Measurements from ENCODE around the gene SLC35F1.

SLC35F1 gene

DNA sequence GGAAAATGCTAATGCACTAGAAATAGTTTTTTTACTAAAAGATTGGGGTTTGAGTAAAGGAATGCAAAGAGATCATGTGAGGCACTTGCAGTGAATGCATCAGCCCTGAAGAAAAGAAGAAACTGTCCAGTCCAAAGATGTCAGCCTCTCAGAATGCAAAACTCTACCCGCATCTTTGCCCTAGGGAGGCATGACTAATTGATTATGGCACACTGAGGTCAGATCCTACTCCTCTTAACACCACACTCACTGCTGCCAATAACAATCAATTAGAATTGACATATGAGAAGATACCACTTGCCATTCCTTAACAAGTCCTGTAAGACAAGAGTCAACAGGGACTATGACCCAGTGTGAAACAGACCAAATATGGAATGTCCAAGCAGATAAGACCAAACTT, 378.7 kb downstream of the SLC35F1 start:
- no peak for DNase-seq

DNA sequence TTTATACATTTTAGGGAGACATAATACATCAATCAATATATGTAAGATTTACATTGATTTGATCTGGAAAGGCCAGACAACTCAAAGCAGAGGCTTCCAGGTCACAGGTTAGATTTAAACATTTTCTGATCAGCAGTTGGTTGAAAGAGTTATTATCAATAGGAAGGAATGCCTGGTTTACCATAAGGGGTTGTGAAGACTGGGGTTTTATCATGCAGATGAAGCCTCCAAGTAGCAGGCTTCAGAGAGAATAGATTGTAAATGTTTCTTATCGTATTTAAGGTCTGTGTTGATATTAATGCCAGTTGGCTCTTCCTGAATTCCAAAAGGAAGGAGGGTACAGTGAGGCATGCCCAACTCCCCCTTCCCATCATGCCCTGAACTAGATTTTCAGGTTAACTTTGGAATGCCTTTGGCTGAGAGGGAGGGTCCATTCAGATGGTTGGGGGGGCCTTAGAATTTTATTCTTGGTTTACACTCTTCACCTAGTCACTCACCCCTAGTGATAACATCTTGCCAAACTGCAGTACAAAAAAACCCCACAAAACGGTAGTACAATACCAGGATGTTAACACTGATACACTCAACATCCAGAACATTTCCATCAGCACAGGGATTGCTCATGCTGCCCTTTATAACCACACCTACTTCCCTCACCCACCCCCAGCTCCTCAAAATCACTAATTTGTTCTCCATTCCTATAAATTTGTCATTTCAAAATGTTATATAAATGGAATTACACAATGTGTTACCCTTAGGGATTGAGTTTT, 381.5 kb downstream of the SLC35F1 start:
- DNase-seq: no peak

GRCh38 chr6:118292558-118292957, 385.5 kb downstream of the SLC35F1 start:
- DNase-seq: no peak

GRCh38 chr6:118294906-118295305, 387.8 kb downstream of the SLC35F1 start:
- DNase-seq: no peak

GRCh38 chr6:118295336-118295735, 388.3 kb downstream of the SLC35F1 start:
- DNase-seq: no peak

DNA sequence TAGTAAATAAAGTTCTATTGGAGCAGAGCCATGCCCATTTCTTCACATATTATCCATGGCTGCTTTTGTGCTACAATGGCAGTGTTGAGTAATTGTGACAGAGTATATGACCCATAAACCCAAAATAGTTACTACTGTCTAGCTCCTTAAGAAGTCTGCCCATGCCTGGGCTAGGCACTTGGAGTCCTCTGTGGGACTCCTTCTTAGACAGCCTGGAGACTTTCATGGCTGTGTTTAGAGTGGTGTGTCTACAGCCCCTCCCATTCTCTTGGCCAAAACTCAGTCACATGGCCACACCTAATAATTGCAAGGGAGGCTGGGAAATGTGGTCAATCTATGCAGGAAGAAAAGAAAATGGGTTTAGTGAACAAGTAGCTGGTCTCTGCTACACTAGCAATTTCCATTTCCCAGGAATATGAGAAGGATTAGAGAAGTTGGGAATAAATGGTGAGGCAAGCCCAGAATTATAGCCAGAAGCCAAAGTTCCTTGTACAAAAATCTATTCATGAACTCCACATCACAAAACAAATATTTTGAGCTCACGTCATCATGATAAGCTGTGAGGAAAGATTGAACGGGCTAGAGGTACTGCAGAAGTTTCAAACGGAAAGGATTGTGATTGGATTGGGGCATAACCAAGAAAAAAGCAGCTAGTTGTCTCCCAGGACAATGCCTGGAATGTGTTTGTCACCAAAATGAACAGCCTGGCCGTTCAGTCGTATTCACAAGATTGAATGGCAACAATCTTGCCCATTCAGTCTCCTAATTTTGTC, 389.3 kb downstream of the SLC35F1 start:
- no peak for DNase-seq

GRCh38 chr6:118297821-118298220, 390.8 kb downstream of the SLC35F1 start:
- DNase-seq: no peak

- no peak for DNase-seq
Observed at GRCh38 chr6:118298476-118299427, 391.7 kb downstream of the SLC35F1 start.

GRCh38 chr6:118299457-118299856, 392.4 kb downstream of the SLC35F1 start:
- DNase-seq: no peak

- no peak for DNase-seq
Observed at GRCh38 chr6:118304321-118304720, 397.3 kb downstream of the SLC35F1 start.

DNA sequence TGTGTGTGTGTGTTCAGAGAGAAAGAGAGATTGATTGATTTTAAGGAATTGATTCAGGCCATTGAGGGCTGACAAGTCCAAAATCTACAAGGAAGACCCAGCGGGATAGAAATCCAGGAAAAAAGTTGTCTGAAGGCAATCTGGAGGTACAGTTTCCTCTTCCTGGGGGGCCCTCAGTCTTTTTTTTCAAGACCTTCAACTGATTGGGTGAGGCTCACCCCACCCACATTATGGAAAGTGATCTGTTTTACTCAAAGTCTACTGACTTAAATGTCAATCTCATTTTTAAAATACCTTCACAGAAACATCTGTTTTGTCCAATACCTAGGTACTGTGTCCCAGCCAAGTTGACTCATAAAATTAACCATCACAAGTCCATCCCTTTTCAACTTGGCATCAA, 398.0 kb downstream of the SLC35F1 start:
- no peak for DNase-seq

DNA sequence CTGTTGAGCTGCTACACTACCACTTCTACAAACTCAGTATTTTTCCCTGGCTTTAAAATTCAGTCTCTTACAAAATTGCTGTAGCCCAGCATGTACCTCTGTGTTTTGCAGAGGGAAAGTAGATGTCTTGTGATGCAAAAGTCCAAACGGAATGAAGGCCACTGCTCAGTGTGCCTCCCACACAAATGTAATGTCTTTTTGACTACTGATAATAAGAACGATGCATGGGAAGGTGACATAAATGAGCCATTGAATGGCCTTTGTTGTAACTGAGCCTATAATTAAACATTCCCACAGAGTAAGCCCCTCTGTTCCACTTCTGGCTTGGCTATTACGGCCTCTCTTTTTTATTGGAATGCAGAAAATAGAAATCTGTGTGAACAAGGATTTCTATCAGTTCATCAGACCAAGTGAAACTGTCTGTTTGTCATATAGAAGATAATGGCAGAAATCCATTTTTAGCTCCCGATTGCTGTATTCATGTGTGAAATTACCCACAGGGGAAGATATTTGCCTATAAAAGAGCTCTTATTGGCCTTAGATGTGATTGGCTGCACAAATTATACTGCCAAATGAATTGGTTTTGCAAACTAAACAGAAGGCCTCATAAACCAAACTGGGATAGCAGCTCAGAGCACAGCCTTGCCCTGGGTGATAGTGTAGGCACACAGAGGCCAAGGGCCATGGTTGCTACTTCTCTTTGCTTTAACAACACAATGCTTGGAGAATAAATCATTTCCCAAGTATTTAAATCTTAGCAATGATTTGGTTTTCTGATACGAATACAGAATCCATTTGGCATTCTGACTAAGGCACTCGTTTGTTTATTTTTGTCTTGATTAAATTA, 399.6 kb downstream of the SLC35F1 start:
- DNase-seq: no peak

DNA sequence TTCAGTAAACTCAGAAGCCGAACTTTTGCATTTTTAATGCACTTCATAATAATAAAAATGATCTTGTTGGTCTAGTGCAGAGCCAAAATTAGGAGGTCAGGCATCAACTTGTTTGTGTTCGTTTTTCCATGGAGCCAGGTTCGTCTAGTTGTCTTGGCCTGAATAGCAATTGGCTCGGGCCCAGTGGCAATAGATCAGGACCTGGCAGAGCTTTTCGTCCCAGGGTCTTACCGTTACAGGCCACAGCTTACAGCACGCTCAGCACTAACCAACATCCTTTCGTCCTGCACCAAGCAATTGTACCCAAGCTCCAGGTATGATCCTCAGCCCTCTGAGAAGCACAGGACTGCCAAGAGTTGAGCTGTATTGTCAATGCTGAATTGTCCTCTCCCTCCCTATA, 400.5 kb downstream of the SLC35F1 start:
- DNase-seq: no peak

- DNase-seq: no peak
Observed at GRCh38 chr6:118309337-118310093, 402.5 kb downstream of the SLC35F1 start.

DNA sequence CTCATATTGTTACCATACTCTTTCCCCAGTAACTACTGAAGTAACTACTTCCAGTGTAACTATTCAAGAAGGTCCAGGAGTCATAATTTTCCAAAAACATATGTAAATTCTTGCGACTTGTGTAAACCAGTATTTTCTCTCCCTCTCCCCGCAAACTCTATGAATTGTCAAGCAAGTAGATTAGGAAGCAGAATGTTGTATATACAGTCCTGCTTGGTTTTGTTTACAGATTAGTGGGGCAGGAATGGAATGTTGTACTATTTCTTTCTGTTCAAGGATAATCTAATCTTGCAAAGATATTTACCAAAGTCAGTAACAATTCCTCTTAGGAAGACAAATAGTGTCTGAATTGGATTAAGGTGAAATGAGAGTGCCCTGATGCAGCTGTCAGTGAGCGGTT, 406.1 kb downstream of the SLC35F1 start:
- DNase-seq: no peak

DNA sequence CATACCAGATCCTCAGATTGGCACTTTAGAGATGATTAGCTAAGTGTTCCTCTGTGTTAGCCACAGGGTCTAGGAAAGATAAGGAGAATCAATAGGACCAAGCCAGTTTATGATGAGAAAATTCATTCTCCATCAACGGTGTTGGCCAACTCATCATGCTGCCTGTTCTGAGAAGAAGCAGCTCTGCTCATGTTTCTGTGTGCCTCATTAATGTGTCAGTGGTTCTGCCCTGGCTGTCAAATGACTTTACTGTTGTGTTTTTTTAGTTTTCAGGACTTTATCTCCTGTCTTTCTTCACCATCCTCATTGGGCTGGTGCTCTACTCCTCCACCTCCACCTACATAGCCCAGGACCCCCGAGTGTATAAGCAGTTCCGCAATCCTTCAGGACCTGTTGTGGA, 406.7 kb downstream of the SLC35F1 start:
- DNase-seq: no peak

DNA sequence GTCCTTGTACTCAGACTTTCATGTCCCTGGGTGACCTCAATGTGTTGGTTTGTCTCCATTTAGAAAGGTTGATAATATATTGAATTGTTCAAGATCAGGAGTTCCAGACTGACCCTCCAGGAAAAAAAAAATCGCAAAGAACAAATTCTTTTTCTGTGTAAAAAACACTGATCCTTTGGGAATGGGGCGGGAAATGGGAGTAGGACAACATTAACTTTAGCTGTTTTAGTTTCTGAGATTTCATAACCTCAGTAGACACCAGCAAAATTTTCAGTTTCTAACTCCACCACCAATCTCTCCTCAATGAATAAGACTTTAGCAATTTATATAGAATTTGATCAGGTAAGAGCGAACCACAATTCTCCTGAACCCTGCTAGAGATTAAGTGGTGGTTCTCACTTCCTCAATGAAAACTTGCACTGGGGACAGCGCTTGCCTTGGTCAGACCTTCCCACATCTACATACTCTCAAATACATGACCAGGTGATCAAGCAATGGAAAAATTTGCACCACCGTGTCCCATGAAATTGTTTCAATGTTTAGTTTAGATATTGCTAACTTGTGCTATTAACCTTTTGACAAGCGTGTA, 409.8 kb downstream of the SLC35F1 start:
- DNase-seq: no peak

DNA sequence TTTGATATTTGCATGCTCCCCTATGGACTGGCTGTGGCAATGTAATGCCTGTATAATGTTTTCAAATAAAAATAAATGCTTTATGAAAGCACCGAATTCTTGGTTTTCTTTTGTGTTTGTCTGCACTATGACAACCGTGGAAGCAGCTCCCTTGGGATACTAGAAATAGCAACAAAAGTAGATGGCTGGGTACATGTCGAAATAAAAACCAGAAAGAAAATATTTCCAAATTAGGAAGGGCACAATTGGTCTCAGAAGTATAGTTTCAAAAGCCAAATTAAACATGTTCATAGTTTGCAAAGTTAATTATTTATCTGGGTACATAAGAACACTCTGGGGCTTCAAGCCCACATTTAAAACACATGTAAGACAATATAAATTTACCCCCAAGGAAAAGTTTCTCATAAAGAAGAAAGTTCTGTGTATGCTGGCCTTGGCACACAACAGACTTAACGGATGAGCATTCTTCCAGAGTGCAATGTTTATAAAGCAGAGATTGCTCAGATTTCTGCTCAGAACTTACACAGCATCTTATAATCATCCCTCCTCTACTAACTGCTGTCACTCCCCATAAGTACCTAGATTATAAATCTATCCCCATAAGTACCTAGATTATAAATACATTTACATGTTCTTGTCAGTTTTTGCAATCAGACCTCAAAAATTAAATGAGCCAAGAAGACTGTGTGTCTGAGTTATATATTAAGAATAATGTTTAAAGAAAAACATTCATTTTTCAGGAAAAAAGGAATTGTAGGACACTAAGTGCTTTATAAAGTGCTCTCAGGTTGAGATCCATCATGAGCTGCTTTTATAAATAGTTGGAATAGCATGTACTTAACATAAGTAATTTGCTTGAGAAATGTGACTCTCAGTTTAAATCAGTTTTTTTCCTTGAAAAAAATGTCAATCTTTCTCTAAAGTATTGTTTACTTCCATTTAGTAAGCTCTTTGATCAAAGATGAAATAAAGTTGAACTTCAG, 410.8 kb downstream of the SLC35F1 start:
- no peak for DNase-seq

DNA sequence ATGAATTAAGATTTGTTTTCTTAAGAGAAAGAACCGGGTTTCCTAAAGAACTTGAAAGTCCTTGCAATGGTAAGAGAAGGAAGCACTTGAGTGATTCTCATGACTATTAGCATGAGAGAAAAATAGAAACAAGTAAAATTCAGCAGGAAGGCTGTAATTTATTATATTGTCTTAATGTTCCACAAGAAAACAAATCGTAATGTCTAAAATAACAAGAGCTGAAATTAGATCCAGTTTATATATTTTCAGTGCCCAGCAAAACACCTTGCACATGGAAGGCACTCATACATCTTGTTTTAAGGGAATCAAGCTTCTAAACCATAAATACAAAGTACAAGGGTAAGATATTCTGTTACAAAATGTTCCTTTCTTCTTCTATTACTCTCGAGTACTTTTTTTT, 411.6 kb downstream of the SLC35F1 start:
- DNase-seq: no peak

GRCh38 chr6:118319416-118319815, 412.4 kb downstream of the SLC35F1 start:
- DNase-seq: peak; percentile 67
